HG03175 (cell line): ENCODE results near the gene ASB14.

Experiments used
- ATAC-seq: cut with Tn5 transposase; IDR thresholded peaks from one replicate; pipeline ENCODE4 v1.9.1; 2021; ENCODE audit warnings: mild to moderate bottlenecking, moderate library complexity; ENCODE audit not compliant: unreplicated experiment

Gene ASB14

DNA sequence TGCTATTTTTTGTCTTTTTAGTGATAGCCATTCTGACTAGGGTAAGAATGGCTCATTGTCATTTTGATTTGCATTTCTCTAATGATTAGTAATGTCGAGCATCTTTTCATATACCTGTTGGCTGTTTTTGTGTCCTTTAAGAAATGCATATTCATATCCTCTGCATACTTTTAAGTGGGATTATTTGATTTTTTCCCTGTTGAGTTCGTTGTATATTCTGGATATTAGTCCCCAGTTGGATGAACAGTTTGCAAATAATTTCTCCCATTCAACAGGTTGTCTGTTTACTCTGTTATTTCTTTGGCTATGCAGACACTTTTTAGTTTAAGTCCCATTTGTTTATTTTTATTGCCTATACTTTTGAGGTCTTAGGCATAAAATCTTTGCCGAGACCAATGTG, 30.6 kb downstream of the ASB14 start:
- no peak for ATAC-seq

DNA sequence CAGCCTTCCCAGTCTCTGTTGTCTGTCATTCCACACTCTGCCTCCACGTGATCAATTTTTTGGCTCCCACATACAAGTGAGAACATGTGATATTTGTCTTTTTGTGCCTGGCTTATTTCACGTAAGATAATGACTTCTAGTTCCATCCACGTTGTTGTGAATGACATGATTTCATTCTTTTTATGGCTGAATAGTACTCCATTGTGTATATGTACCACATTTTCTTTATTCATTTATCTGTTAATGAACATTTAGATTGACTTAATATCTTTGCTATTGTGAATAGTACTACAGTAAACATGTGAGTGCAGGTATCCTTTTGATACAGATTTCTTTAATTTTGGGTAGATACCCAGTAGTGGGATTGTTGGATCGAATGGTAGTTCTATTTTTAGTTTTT, 31.4 kb downstream of the ASB14 start:
- ATAC-seq = no peak

DNA sequence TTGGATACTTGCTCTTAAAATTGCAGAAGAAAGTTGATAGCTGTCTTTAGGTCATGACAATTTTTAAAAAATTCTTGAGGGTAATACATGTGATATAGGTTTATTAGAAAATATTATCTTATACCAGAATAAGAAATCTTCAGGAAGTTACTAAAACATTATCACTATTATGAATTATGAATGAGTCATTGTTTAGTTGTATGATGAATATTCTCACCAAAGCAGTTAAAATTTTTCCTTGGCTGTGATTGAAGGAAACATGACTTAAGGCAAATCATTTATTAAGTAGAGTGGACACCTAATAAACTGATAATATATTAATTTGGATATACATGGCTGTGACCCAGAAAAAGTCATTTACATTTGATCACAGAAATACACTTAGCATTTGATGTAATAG, 34.8 kb downstream of the ASB14 start:
- no peak for ATAC-seq

DNA sequence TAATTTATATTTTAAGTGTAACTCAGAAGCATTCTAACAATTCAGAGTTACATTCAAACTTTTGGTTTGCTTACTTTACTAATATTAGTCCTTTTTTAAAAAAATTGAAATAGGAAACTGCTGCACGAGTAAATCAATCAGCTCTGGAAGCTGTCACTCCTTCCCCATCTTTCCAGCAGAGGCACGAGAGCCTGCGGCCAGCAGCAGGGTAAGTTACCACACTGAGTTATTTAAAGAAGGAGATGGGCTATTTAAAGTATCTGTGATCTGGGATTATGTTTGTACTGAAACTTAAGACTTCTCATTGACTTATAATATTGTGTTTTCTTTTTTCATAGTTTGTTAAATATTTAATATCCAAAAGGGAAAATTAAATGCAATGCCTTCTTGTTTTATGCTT, 35.6 kb downstream of the ASB14 start:
- no peak for ATAC-seq

DNA sequence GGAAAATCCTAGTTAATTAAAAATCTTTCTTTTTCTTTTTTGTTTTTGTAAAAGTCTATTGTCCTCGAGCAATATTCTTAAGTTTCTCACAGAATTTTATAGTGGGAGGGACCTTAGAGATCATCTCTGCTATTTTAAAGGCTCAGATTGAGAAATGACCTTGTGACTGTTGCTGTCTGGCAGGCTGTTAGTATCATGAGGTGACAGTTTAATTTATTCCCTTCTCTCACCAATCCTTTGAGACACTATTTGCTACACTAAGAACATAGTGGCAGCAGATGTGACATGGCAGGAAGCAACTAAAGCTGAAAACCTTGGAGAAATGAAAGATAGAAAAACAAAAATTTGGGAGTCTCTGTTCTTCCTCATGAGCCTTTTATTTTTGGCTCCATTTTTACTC, 40.1 kb downstream of the ASB14 start:
- no peak for ATAC-seq

DNA sequence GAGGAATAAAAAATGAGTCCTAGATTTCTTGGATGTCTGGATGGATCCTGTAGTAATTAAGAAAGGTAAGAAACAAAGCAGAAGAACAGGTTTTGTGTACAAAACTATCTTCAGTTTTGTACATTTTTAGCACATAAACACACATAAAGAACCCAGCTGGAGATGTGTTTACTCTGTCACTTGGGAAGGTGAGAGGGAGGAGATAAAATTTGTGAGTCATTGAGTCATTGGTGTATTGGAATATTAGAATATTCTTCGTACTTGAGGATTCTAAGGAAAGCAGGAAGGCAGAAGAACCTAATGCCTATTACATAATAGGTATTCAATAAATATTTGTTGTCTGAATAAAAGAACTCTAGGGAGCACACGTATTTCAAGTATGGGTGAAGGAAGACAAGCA, 47.5 kb downstream of the ASB14 start:
- ATAC-seq = no peak

DNA sequence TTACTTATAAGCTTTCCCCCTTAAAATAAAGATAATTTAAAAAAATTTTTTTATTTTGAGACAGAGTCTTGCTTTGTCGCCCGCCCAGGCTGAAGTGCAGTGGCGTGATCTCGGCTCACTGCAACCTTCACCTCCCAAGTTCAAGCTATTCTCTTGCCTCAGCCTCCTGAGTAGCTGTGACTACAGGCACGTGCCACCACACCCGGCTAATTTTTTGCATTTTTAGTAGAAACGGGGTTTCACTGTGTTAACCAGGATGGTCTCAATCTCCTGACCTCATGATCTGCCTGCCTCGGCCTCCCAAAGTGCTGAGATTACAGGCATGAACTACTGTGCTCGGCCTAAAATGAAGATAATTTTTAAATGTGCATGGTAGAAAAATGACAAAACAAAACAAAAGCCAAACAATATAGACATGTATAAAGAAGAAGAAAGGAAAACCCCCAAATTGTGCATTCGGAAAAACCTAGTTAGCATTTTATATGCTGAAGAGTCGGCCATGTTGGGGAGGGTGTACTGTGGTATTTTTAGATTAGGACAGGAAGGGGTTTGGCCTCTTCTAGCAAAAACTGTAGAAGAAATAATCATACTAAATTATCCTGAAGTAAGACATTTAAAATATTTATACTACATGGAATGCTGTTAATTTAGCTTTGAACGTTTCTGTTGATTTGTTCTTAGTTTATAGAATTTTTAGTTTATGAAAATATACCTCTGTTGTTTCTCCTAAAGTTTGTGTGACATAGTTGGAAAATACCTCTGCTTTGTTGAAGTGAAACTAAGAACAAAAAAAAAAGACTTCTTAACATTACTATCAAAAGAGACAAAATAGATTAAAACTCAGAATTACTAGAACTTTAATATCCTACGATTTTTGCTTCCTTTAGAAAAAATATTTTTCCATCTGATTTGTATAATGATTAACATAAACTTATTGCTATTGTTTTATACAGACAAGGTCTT, 57.6 kb downstream of the ASB14 start:
- no peak for ATAC-seq

DNA sequence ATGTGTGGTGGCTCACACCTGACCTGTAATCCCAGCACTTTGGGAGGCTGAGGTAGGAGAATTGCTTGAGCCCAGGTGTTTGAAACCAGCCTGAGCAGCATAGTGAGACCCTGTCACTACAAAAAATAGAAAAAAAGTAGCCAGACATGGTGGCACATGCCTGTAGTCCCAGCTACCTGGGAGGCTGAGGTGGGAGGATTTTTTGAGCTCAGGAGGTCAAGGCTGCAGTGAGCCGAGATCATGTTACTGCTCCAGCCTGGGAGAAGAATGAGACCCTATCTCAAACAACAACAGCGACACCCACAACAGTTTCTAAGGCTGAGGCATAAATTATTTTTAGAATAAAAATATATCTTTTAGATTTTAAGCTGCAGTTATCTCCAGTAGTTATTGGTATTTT, 58.7 kb downstream of the ASB14 start:
- no peak for ATAC-seq

DNA sequence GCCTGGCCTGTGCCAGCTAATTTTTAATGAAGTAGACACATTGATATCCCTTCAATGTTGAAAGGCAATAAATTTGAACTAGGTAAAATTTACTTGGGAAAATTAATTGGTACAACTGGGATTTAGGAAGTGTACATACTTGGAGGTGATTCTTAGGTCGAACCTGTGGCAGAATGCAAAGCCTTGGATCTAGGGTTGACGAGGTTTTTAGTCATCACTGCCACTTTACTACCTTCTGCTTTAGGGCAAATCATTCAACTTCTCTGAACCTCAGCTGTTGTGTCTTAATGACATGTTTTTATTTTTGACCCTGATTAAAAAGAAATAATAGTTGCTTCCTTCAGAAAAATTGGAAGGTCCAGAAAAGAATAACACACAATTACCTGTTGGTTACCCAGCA, 62.5 kb downstream of the ASB14 start:
- no peak for ATAC-seq

DNA sequence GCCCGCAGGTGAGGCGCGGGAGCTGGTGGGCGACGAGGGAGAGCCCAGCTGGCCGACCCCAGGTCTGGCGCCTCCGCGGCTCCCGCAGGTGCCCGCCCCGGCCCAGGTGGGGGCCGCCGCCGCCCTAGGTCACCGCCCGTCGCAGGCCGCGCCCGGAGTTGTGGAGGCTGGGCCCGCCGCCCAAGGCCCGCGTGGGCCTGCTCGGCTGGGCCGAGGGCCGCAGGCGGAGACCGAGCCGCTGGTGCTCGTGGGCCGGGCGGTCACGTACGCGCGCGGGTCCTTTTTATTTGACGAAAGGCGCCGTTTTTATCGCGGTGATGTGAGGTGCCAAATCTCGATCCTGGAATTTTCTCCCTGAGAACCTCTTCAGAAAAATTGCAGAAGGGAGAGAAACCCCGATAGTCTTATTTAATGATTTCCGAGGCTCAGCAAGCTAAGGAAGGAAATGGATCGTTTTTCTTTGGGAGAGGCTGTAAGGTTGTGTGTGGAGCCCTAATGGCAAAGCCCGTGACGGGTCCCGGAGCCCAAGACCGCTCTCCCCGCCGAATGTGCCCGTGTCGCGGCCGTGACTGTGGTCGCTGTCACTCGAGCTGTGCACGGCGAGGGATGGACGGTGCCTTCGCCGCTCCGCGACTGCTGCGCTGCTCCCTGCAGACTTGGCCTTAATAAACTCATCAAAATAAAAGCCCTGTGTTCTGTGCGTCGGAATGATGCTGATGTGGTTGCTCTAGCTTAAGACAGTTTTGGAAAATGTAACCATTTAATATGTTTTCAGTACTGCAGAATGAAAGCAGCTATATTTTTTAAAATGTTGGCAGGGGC, 64.3 kb downstream of the ASB14 start:
- ATAC-seq = peak; percentile 42

DNA sequence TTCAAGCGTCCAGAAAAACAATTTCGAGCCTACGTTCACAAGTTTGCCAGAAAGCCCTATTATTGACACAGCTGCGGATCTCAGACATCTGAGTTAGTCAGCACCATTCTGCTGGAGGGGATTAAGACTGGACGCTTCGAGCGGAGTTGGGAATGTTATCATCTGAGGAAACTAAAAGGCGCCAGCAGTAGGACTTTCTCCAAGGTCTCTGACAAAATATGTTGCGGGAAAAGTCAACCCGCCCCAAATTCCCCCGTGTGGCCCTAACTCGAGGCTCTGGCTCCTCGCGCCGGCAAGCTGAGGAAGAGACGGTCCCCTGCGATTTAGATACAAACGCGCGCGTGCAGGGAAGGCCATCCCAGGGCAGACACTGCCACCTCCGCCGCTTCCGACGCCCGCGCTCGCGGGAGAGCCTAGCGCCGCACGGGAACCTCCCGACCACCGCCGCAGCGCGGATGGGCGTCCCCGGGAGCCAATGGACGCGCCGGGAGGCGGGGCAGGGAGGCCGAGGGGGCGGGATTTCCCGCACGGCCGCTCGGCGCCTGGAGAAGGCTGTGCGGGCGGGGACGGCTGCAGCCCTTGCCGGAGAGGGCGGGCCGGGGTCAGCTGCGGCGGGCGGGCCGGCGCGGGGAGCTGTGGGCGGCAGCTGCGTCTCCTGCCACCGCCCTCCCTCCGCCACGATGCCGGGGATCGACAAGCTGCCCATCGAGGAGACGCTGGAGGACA, 65.1 kb downstream of the ASB14 start, which contains the start of gene APPL1:
Gene APPL1 (plus strand): TSS at position 526 of the 726 bp plus-strand sequence. CDS start 155 bp downstream, at position 681.
- ATAC-seq = peak; percentile 92

DNA sequence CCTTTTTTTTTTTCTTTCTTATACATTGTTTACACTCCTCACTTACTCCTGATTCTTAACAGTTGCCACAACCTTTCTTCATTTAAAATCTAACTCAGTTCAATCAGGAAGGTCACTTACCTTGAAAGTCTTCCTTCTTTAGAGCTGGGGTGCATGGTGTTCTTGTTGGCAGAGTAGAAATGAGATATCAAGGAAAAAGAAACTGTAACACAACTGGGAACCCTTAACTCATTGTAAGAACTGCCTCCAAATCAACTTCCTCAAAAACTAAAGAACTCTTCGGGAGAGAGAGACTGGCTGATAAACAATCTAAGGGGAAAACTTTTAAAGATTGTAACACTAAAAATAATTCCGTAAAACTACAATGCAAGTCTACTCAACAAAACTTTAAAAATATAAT, 66.3 kb downstream of the ASB14 start:
- no peak for ATAC-seq

DNA sequence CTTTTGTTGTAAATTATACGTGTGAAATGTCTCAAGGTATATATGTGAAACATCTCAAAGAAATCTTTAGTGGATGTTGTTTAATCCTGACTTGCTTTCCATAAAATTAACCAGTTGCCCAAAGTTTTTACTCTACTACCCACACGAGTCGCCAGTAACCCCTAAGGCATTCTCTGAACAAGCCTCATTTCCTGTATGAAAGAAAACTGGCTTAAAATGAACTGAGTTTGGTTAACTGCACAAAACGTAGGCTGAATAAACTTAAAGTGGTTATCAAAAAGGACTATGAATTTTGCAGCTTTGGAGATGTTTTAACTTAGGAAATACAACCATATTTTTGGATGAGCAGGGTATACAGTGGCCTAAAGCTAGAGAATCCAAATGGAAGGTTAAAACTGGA, 67.6 kb downstream of the ASB14 start:
- ATAC-seq = no peak

DNA sequence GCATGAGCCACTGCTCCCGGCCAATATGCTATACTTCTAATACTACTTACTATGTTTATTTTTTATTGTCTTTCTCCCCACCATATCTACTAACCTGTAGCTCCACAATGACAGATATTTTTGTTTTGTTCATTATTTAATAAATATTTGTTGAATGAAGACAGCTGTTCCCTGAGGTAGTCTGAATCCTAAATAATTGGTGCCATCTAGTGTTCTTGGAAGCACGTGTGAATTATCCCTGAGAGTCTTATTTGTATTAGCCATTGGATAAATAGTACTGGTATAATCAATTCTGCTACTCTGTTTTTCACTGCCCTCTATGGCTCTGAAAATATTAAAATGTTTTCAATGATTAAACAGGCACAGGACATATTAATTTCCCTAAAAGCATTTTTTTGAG, 70.6 kb downstream of the ASB14 start:
- ATAC-seq = no peak
